ENCODE data around the gene TRAK1.

Gene TRAK1

GRCh38 chr3:42128526-42128925 is 37.4 kb downstream of the TRAK1 start:
- no peak overlapping the region for H3K4me3 ChIP-seq (replicated peaks; ENCODE audit: insufficient read depth, low read length)
- TF ChIP-seq GABPA (IDR thresholded peaks at IDR 0.05; ENCODE audit: low read depth) = no peak
- TF ChIP-seq SPI1 (IDR thresholded peaks at IDR 0.05; ENCODE audit: borderline replicate concordance, low read depth) = no peak
- no peak for TF ChIP-seq REST (IDR thresholded peaks at IDR 0.05; ENCODE audit: insufficient replicate concordance, low read depth)
- TF ChIP-seq CTCF (IDR thresholded peaks at IDR 0.05; ENCODE audit: insufficient read depth, low read length) = no peak
- no peak for TF ChIP-seq POLR2AphosphoS5 (IDR thresholded peaks at IDR 0.05; ENCODE audit: low read depth)
- H3K27ac ChIP-seq (replicated peaks) = no peak overlapping the region
- H3K27me3 ChIP-seq (ENCODE audit: insufficient read depth, poor library complexity, severe bottlenecking) = no peaks in the 10 kb centered on the region
- no peak for DNase-seq (ENCODE audit: low read depth in 1 of 2, low spot score in 1 of 2)

- Histone ChIP-seq H3K27ac (replicated peaks) (no peak overlapping the region), H3K4me3 (replicated peaks; ENCODE audit: insufficient read depth, low read length) (no peak overlapping the region), H3K27me3 (ENCODE audit: insufficient read depth, poor library complexity, severe bottlenecking) (no peaks in the 10 kb centered on the region)
- TF ChIP-seq REST (IDR thresholded peaks at IDR 0.05; ENCODE audit: insufficient replicate concordance, low read depth) (no peak), POLR2AphosphoS5 (IDR thresholded peaks at IDR 0.05; ENCODE audit: low read depth) (no peak), GABPA (IDR thresholded peaks at IDR 0.05; ENCODE audit: low read depth) (no peak), SPI1 (IDR thresholded peaks at IDR 0.05; ENCODE audit: borderline replicate concordance, low read depth) (no peak), CTCF (IDR thresholded peaks at IDR 0.05; ENCODE audit: insufficient read depth, low read length) (no peak)
- no peak for DNase-seq (ENCODE audit: low read depth in 1 of 2, low spot score in 1 of 2)
Measured at GRCh38 chr3:42129014-42129953, 38.1 kb downstream of the TRAK1 start.

- TF ChIP-seq SPI1 (IDR thresholded peaks at IDR 0.05; ENCODE audit: borderline replicate concordance, low read depth) (no peak), REST (IDR thresholded peaks at IDR 0.05; ENCODE audit: insufficient replicate concordance, low read depth) (no peak), CTCF (IDR thresholded peaks at IDR 0.05; ENCODE audit: insufficient read depth, low read length) (no peak), POLR2AphosphoS5 (IDR thresholded peaks at IDR 0.05; ENCODE audit: low read depth) (no peak), GABPA (IDR thresholded peaks at IDR 0.05; ENCODE audit: low read depth) (no peak)
- Histone ChIP-seq H3K27me3 (ENCODE audit: insufficient read depth, poor library complexity, severe bottlenecking) (no peaks in the 10 kb centered on the region), H3K4me3 (replicated peaks; ENCODE audit: insufficient read depth, low read length) (no peak overlapping the region), H3K27ac (replicated peaks) (no peak overlapping the region)
- no peak for DNase-seq (ENCODE audit: low read depth in 1 of 2, low spot score in 1 of 2)
Measured at GRCh38 chr3:42130007-42130328, 38.8 kb downstream of the TRAK1 start.
